ENCODE measurements around the gene TGFA.
"Not testable (repeated sequence)": the region's sequence is repeated elsewhere in the genome, so short reads cannot be mapped to it uniquely, and the experiment has no call there.

The TGFA gene

DNA sequence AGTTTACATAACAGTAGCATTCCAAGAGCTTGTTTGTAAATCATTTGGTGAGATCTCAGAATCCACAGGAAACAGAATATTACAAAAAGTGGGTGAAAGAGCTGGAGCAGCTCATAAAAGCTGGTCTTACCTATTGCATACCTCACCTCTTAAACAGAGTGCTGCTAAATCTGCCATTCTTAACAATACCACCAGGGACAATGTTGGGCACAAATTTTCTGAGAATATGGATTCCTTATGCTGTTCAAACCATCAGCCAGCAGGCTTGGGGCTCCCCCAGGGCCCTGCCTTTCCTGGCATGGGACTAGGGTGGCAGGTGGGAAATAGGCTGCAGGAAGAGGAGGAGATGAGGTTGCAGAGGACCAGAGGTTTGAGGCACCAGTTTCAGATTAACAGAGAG, 55.6 kb downstream of the TGFA start:
- no peak for DNase-seq (ENCODE audit: low read depth)

GRCh38 chr2:70496819-70497218, 56.8 kb downstream of the TGFA start:
- no peak for DNase-seq (ENCODE audit: low read depth)

- DNase-seq (ENCODE audit: low read depth), result no peak
Observed at GRCh38 chr2:70494293-70494886, 59.2 kb downstream of the TGFA start.

GRCh38 chr2:70490381-70490780, 63.2 kb downstream of the TGFA start:
- no peak for DNase-seq (ENCODE audit: low read depth)

GRCh38 chr2:70489165-70489564, 64.5 kb downstream of the TGFA start:
- no peak for DNase-seq (ENCODE audit: low read depth)

DNA sequence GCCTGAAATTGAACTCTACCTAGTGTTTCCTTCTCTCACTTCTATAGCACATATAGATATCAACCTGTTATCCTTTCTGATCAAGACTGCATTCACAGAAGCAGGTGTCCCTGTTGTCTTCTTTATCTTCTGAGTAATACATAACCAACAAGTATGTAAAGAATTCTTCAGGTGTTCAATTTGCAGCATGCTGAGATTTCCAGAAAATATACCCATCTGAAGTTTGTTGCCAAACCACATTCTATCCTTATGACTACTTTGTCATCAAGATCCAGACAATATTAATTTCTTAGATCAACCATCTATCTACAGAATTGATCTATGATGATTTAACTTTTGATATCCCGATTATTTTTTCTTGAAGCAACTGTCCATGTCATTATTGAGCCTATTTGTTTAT, 69.5 kb downstream of the TGFA start:
- no peak for DNase-seq (ENCODE audit: low read depth)

DNA sequence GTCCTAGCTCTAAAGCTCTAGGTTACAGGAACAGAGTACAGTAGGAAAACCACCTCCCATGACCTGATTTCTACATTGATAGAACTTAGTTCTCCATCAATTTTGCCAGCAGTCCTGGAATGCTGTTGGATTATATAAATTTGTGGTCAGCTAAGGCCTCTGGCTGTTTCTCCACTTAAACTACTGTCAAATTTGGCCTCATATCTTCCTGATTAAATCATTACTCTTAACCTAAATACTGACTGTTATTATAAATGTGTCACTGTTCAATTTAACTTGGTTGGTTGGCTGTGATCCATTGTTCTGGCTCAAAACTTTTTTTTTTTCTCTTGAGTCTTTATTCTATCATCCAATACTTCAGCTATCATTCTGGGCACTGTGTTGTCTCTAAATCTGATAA, 71.2 kb downstream of the TGFA start:
- DNase-seq (ENCODE audit: low read depth), result no peak

DNA sequence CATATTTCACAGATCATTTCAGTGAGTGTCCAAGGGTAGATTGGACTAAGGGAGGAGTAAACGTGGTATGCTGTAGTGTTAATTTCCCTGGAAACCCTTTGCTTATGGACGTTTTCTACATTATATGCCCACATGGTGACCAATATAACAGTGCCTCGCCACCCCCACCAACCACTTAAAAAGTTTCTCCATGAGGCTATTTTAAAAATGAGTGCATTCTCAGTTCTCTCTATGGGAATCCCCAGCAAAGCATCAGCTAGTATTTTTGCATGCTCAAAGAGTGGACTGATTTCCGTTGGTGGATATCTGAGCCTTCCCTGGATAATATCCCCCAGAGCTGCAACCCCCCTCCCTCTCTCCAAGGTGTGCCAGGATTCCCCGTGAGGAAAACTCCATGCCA, 73.2 kb downstream of the TGFA start:
- DNase-seq (ENCODE audit: low read depth), result no peak

GRCh38 chr2:70479816-70480215, 73.8 kb downstream of the TGFA start:
- DNase-seq (ENCODE audit: low read depth), result no peak

- DNase-seq (ENCODE audit: low read depth), result no peak
Observed at GRCh38 chr2:70477441-70477844, 76.2 kb downstream of the TGFA start.

- DNase-seq (ENCODE audit: low read depth), result no peak
Observed at GRCh38 chr2:70475266-70475665, 78.4 kb downstream of the TGFA start.

- no peak for DNase-seq (ENCODE audit: low read depth)
Observed at GRCh38 chr2:70474256-70474848, 79.3 kb downstream of the TGFA start.

- DNase-seq (ENCODE audit: low read depth), result no peak
Observed at GRCh38 chr2:70473101-70473722, 80.4 kb downstream of the TGFA start.

GRCh38 chr2:70472221-70472890, 81.3 kb downstream of the TGFA start:
- no peak for DNase-seq (ENCODE audit: low read depth)

DNA sequence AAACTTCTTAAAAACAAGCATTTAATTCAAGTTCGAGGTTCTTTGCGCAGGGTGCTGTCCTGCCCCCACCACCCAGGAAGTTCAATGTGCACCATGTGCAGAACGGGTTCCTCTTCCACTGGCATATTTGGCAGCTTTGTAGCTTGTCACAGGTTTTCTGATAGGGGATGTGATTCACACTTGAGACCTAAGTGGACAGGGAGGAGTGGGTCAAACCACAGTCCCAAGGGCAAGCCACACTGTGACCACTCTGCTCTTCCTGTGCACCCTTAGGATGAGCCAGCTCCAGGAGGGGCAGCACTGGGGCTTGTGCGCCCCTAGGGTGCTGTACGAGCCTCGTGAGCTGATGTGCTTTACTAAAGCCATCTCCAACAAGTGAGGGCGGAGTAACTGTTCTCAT, 82.5 kb downstream of the TGFA start:
- DNase-seq (ENCODE audit: low read depth), result no peak

- DNase-seq (ENCODE audit: low read depth), result no peak
Observed at GRCh38 chr2:70469961-70470360, 83.7 kb downstream of the TGFA start.

DNA sequence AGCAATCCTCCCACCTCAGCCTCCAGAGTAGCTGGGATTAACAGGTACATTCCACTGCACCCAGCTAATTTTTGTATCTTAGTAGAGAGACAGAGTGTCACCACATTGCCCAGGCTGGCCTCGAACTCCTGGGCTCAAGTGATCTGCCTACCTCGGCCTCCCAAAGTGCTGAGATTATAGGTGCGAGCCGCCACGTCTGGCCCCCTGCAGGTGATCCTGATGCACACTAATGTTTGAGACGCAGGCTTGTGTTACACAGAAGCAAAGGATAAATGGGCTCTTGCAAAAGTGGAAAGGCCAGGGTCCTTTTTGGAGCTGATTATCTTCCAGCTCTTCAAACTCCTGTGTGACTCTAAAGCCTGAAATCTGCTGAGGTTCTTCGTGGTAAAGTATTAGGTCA, 84.2 kb downstream of the TGFA start:
- no peak for DNase-seq (ENCODE audit: low read depth)

DNA sequence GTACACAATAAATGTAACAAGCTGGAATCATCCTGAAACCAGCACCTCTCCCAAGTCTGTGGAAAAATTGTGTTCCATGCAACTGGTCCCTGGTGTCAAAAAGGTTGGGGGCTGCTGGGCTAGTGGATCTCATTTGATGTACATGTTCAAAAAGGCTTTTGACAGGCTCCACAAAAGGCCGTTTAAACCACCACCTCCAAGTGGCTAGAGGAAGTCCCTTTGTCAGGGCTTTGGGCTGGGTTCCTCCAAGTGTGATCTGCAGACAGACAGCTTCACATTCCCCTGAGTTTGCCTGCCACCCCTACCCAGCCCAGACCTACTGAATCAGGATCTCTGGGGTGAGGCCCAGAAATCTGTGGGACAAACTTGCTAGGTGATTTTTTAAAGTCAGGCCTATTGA, 84.7 kb downstream of the TGFA start:
- no peak for DNase-seq (ENCODE audit: low read depth)

DNA sequence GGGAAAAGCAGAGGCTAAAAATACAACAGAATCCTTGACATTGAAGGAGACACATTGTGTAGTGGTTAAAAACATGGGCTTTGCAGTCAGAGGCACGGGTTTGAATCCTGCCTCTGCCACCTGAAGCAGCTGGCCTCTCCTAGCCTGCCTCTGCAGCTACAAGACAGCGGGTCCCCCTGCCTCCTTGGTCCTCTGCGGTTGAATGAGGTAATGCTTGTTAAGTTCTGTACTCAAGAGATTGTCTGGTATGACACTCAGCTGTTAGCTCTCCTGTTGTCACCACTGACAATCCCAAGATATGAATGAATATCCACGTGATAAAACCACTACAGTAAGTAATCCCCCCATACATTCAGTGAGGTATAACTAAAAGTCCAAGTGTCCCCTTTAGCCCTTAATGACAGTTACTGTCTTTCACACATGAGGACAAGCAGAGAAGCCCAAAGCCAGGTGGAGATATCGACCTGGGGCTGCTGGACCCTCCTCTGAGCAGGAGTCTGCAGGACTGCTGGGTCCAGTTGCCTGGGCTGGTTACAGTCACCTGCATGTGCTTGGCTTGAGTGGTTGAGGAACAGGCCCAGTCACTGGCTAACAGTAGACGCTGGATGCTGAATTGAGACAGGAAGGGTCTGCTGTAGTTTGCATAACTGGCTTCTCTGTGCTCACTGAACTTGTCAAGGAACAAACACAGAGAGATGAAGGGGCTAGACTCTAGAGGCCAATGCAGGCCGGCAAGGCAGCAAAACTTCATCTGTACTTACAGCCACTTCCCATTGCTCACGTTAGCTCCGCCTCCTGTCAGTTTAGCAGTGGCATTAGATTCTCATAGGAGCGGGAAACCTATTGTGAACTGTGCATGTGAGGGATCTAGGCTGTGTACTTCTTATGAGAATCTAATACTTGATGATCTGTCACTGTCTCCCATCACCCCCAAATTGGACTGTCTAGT, 85.5 kb downstream of the TGFA start:
- no peak for DNase-seq (ENCODE audit: low read depth)

GRCh38 chr2:70467237-70467636, 86.4 kb downstream of the TGFA start:
- no peak for DNase-seq (ENCODE audit: low read depth)

GRCh38 chr2:70466647-70467046, 87.0 kb downstream of the TGFA start:
- DNase-seq (ENCODE audit: low read depth), result not testable (repeated sequence)

DNA sequence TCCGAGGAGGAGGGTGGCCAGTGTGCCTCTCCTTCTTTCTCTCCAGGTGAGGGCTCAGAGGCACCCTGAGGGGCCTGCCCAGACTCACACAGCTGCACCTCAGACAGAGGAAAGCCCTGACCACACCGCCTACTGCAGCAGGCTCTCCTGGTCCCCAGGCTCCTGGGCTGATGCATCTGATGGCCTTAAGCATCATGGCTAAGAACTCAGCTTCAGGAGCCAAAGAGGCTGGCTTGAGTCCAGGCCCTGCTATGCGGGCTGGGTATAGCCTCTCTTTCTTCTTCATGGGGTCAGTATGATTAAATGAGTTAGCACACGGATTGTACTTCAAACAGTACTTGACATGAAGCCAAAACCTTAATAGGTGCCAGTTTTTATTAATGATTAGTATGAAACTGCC, 89.6 kb downstream of the TGFA start:
- DNase-seq (ENCODE audit: low read depth), result no peak
